ENCODE measurements around the gene PRR16.

Gene PRR16

DNA sequence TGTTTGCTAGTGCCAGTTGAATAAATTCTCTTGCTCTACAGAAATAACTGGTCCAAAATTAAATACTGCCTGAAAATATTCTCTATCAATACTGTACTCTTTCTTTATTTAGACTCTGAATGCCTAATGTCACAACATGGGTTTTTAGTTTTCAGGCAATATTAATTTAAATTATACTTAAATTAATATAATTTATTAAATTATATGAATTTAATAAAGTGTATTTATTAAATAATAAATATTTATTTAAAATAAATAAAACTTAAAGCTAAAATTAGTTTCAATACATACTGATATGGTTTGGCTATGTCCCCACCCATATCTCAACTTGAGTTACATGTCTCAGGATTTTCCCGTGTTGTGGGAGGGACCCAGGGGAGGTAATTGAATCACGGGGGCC lies 146.0 kb downstream of the PRR16 start:
- FAIRE-seq: no peak
- no peak for DNase-seq (ENCODE audit: insufficient read length, low spot score)
- TF ChIP-seq POLR2A (IDR thresholded peaks at IDR 0.05; ENCODE audit: low read depth, low read length): no peak
- no peak for TF ChIP-seq PAX5 (IDR thresholded peaks at IDR 0.05; ENCODE audit: insufficient read depth, low read length, severe bottlenecking)

DNA sequence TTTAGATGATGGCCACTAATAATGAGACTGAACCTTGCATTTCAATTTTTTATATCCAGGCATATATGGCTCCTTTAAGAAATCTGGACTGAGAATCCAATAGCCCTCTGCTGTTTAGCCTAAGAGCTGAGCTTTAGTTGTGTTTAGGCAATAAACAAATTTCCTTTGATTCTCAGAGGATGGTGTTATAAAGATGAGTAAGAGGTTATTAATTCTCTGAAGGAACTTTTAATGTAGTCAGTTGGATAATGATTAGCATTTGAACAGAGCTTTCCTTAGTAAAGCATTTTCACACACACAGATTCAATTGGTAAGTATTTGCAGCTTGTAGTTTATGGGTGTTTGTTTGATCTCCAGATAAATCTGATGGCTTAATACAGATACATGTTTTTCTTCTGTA lies 149.6 kb downstream of the PRR16 start:
- FAIRE-seq (no peak), DNase-seq (ENCODE audit: insufficient read length, low spot score) (no peak)
- no peak for TF ChIP-seq POLR2AphosphoS5 (IDR thresholded peaks at IDR 0.05; ENCODE audit: low read depth, low read length)
- no peak for TF ChIP-seq POLR2A (IDR thresholded peaks at IDR 0.05; ENCODE audit: low read depth, low read length)
- no peak for TF ChIP-seq PAX5 (IDR thresholded peaks at IDR 0.05; ENCODE audit: insufficient read depth, low read length, severe bottlenecking)
- no peak for TF ChIP-seq SPI1 (IDR thresholded peaks at IDR 0.05; ENCODE audit: low read depth, low read length)
- TF ChIP-seq TAF1 (IDR thresholded peaks at IDR 0.05; ENCODE audit: low read depth, low read length): no peak
- no peak for TF ChIP-seq POU2F2 (IDR thresholded peaks at IDR 0.05; ENCODE audit: low read depth, low read length)

DNA sequence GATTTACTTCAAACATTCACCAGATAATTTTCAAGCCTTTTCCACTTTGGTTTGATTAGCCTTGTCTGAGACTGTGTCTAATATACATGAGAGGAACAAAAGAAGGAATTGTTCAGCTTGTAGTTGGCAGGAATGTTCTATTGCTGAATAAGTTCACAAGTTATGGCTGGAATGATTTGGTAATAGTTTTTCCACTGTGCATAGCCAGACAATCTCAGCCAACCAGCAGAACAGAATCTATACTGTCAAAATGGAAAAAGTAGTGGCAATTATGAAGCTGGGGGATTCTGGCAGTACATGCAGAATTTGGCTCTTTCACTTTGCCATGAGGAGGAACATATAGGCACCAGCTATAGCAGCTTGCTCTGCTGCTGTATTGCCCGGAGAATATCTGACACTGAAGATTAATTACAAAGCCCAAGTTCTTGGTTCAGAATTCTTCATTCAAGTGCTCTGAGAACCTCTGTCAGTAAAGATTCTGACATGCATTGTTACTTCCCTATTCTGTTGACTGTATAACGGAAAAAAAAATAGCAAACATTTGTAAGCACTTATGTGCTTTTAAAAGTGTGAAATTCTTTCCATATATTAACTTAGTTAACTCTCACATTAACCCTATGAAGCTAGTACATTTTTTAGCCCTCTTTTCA lies 150.6 kb downstream of the PRR16 start:
- DNase-seq (ENCODE audit: insufficient read length, low spot score): no peak
- FAIRE-seq: no peak
- TF ChIP-seq PAX5 (IDR thresholded peaks at IDR 0.05; ENCODE audit: insufficient read depth, low read length, severe bottlenecking): no peak
- TF ChIP-seq POLR2A (IDR thresholded peaks at IDR 0.05; ENCODE audit: low read depth, low read length): no peak
- no peak for TF ChIP-seq POU2F2 (IDR thresholded peaks at IDR 0.05; ENCODE audit: low read depth, low read length)
- no peak for TF ChIP-seq SPI1 (IDR thresholded peaks at IDR 0.05; ENCODE audit: low read depth, low read length)
- TF ChIP-seq TAF1 (IDR thresholded peaks at IDR 0.05; ENCODE audit: low read depth, low read length): no peak
- no peak for TF ChIP-seq POLR2AphosphoS5 (IDR thresholded peaks at IDR 0.05; ENCODE audit: low read depth, low read length)

DNA sequence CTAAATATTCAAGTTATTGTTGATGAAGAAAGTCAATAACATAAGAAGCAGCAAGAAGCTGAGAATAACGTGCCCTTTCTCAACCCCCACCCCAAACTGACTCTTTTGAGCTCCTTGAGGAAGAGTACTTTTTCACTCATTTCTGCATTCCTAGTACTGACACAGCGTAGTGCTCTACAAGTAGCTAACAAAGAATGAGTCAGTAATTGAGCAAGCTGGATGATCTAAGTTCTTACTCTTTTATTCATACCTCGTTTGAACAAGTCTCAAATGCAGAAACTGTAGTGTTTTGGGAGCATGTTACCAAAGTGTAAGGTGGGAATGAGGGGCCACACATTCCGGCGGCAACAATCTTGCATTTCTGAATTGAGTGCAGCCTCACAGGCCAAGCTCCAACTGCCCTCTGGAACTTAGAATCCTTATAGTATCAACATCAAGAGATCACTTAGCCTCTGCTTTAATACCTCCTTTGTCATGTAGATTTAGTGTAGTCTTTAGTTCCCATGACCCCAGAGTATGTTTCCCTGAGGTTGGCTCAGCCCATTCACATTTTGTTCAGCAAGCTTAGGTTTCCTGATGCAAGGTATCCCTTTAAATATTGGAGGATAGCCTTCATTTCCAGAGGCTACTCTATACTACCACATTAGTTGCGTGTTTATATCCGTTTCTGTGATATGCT lies 152.0 kb downstream of the PRR16 start:
- no peak for TF ChIP-seq TAF1 (IDR thresholded peaks at IDR 0.05; ENCODE audit: low read depth, low read length)
- TF ChIP-seq PAX5 (IDR thresholded peaks at IDR 0.05; ENCODE audit: insufficient read depth, low read length, severe bottlenecking): no peak
- no peak for TF ChIP-seq SPI1 (IDR thresholded peaks at IDR 0.05; ENCODE audit: low read depth, low read length)
- no peak for TF ChIP-seq POU2F2 (IDR thresholded peaks at IDR 0.05; ENCODE audit: low read depth, low read length)
- no peak for TF ChIP-seq POLR2A (IDR thresholded peaks at IDR 0.05; ENCODE audit: low read depth, low read length)
- no peak for TF ChIP-seq POLR2AphosphoS5 (IDR thresholded peaks at IDR 0.05; ENCODE audit: low read depth, low read length)
- DNase-seq (ENCODE audit: insufficient read length, low spot score): no peak
- FAIRE-seq: no peak

DNA sequence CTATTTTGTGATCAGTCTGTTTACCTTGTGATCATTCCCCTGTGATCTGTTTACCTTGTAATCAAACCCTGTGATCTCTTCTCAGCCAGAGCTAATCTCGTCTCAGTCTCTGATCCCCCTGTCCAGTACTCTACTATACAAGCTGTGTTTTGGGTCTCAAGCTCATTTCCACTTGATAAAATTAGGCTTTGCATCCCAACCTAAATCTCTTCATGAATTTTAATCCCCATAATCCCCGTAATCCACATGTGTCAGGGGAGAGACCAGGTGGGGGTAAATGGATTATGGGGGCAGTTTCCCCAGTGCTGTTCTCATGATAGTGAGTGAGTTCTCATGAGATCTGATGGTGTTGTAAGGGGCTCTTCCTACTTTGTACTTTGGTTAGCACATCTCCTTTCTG lies 157.2 kb downstream of the PRR16 start:
- FAIRE-seq (no peak), DNase-seq (ENCODE audit: insufficient read length, low spot score) (no peak)
- TF ChIP-seq POLR2AphosphoS5 (IDR thresholded peaks at IDR 0.05; ENCODE audit: low read depth, low read length): no peak
- TF ChIP-seq PAX5 (IDR thresholded peaks at IDR 0.05; ENCODE audit: insufficient read depth, low read length, severe bottlenecking): no peak
- no peak for TF ChIP-seq POLR2A (IDR thresholded peaks at IDR 0.05; ENCODE audit: low read depth, low read length)
- TF ChIP-seq SPI1 (IDR thresholded peaks at IDR 0.05; ENCODE audit: low read depth, low read length): no peak
- no peak for TF ChIP-seq POU2F2 (IDR thresholded peaks at IDR 0.05; ENCODE audit: low read depth, low read length)
- TF ChIP-seq TAF1 (IDR thresholded peaks at IDR 0.05; ENCODE audit: low read depth, low read length): no peak

DNA sequence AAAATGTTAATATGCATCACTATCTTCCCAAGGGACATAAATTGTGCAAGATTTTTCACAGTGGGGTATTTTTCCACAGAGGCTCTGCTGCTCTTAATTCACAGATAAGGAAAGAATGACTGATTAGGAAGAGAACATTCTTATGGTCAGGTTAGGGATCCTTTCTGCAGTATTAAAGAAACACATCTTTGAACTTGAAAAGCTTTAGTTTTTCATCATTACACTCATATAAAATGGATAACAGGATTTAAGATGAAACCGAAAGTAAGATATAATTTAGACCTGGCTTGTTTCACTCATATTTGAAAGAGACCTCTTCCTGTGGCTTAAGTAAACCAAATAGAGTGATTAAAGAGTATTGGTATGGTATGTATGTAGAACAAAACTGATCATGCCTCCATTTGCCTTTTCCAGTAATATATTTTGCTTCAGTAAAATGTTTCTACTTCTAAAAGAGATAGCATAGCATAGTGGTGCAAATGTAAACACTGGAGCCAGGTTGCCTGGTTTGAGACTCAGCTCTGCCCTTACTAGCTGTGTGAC lies 160.0 kb downstream of the PRR16 start:
- no peak for FAIRE-seq
- DNase-seq (ENCODE audit: insufficient read length, low spot score): no peak
- TF ChIP-seq POLR2AphosphoS5 (IDR thresholded peaks at IDR 0.05; ENCODE audit: low read depth, low read length) (no peak), PAX5 (IDR thresholded peaks at IDR 0.05; ENCODE audit: insufficient read depth, low read length, severe bottlenecking) (no peak), POU2F2 (IDR thresholded peaks at IDR 0.05; ENCODE audit: low read depth, low read length) (no peak), SPI1 (IDR thresholded peaks at IDR 0.05; ENCODE audit: low read depth, low read length) (no peak), POLR2A (IDR thresholded peaks at IDR 0.05; ENCODE audit: low read depth, low read length) (no peak), TAF1 (IDR thresholded peaks at IDR 0.05; ENCODE audit: low read depth, low read length) (no peak)

DNA sequence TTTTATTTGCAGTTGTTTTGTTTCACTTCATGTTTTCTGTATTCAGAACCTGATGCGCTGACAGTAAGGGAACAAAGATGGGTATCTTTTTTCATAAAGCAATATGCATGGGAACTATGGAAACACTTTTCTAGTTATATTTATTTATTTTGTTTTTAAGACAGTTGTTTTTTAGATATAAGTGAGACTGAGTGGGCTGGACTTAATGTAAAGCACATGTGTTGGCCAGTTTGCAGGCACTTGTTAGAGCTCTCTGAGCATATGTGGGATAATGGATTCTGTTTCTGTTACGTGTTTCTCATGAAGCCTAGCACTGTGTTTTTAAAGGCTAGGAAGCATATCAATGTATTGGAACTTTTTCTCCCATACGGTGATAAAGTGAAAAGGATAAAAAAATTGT lies 164.1 kb downstream of the PRR16 start:
- FAIRE-seq (no peak), DNase-seq (ENCODE audit: insufficient read length, low spot score) (no peak)
- TF ChIP-seq TAF1 (IDR thresholded peaks at IDR 0.05; ENCODE audit: low read depth, low read length) (no peak), POLR2A (IDR thresholded peaks at IDR 0.05; ENCODE audit: low read depth, low read length) (no peak), POU2F2 (IDR thresholded peaks at IDR 0.05; ENCODE audit: low read depth, low read length) (no peak), SPI1 (IDR thresholded peaks at IDR 0.05; ENCODE audit: low read depth, low read length) (no peak), PAX5 (IDR thresholded peaks at IDR 0.05; ENCODE audit: insufficient read depth, low read length, severe bottlenecking) (no peak), POLR2AphosphoS5 (IDR thresholded peaks at IDR 0.05; ENCODE audit: low read depth, low read length) (no peak)

DNA sequence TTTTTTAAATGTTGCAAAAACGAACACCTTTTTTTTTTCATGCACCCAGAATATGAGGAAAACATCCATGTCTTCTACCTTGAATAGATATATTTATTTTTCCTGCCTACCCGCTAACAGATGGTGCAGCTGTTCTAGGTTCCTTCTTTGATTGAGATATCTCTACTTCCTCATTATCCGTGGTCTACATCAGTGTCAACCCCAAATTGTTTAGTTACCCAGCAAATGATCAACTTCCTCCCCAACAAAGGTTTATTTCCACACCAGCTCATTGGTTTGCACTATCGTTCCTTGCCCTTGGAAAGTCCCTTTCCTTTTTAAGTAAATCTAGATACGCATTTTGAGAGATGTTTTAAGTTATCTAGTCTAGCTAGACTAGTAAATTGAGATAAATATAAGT lies 166.4 kb downstream of the PRR16 start:
- DNase-seq (ENCODE audit: insufficient read length, low spot score) (no peak), FAIRE-seq (no peak)

DNA sequence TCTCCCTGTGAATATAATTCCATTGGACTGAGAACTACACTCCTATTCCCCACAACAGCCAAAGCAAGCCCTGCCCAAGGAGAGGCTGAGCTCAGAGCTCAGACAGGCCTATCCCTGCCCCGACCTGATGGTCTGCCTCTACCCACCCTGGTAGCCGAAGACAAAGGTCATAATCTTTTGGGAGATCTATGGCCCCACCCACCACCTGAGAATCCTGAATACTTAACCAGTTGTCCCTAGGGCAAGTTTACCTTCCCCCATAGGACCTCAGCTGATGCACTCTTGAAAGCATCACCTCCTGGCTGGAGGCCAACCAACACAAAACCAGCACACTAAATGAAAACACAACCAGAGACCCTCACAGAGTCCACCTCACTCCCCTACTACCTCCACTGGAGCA lies 167.5 kb downstream of the PRR16 start:
- no peak for TF ChIP-seq TAF1 (IDR thresholded peaks at IDR 0.05; ENCODE audit: low read depth, low read length)
- TF ChIP-seq PAX5 (IDR thresholded peaks at IDR 0.05; ENCODE audit: insufficient read depth, low read length, severe bottlenecking): no peak
- no peak for FAIRE-seq
- no peak for DNase-seq (ENCODE audit: insufficient read length, low spot score)

More for the DNA sequence above, 166.4 kb downstream of the PRR16 start:
- no peak for TF ChIP-seq TAF1 (IDR thresholded peaks at IDR 0.05; ENCODE audit: low read depth, low read length)
- no peak for TF ChIP-seq PAX5 (IDR thresholded peaks at IDR 0.05; ENCODE audit: insufficient read depth, low read length, severe bottlenecking)
- no peak for TF ChIP-seq SPI1 (IDR thresholded peaks at IDR 0.05; ENCODE audit: low read depth, low read length)
- TF ChIP-seq POU2F2 (IDR thresholded peaks at IDR 0.05; ENCODE audit: low read depth, low read length): no peak
- TF ChIP-seq POLR2A (IDR thresholded peaks at IDR 0.05; ENCODE audit: low read depth, low read length): no peak
- no peak for TF ChIP-seq POLR2AphosphoS5 (IDR thresholded peaks at IDR 0.05; ENCODE audit: low read depth, low read length)
